Measurements from ENCODE around the gene FGD6. TPM values are rescaled to one million over a fixed set of nuclear protein-coding genes. Genes with fewer than 3 reads are reported as not detected.

The FGD6 gene
- total RNA-seq, 1 experiment from 2014 or later: 18.2 TPM

DNA sequence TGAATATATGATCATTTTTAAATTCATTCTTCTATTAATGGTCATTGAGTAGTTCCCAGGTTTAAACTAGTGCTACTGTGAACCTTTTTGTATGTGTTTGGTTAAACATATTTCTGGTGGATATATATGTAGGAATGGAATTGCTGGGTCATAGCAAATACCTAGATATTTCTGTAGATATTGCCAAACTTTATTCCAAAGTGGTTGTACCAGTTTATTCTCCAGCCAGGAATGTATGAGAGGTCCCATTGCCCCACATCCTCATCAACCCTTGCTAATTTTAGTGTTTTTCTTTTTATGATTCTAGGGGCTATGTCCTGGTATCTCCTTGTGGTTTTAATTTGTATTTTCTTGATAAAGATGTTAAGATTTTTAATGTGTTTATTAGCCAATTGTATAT lies 3.5 kb upstream of the FGD6 start:
- peaks cover 0 to 14% of the 10 kb centered on the region in 2 experiments; a peak in 1 of 4 replicates for H3K36me3 ChIP-seq (ENCODE audit: control insufficient read depth in 1 of 2, insufficient read depth in 2 of 2, low read length in 2 of 2)
- no peak overlapping the region for H3K9ac ChIP-seq (ENCODE audit: low read length)
- peaks cover 92% of the 10 kb centered on the region for H3K79me2 ChIP-seq (ENCODE audit: insufficient read depth, low read length)
- DNase-seq (ENCODE audit: low read depth, low spot score): no peak
- H3K4me2 ChIP-seq (ENCODE audit: low read length): no peak overlapping the region
- H3K27ac ChIP-seq (ENCODE audit: low read depth, low read length): no peak overlapping the region
- peaks cover 0 to 20% of the 10 kb centered on the region in 2 experiments; a peak in 2 of 4 replicates for H3K4me1 ChIP-seq (ENCODE audit: control insufficient read depth in 1 of 2, insufficient read depth in 2 of 2, low read length in 2 of 2)
- no peaks in the 10 kb centered on the region for H3K9me2 ChIP-seq (ENCODE audit: insufficient read depth)
- RAD21 ChIA-PET (ENCODE audit: low non-redundant PET in 1 of 2, low total read pairs in 2 of 2, uncharacterized antibody in 2 of 2, unreplicated experiment in 2 of 2): no interaction called here
- CTCF ChIA-PET: no interaction called here
- no peak for ATAC-seq
- TF ChIP-seq EZH2phosphoT487 (IDR thresholded peaks at IDR 0.05; ENCODE audit: borderline replicate concordance): no peak
- no peak for TF ChIP-seq EGR1 (IDR thresholded peaks at IDR 0.05; ENCODE audit: low read depth)
- TF ChIP-seq CEBPB (IDR thresholded peaks at IDR 0.05; ENCODE audit: low read depth): no peak
- no peak for TF ChIP-seq FOSL1 (IDR thresholded peaks at IDR 0.05; ENCODE audit: low read depth)
- no peak for TF ChIP-seq SP1 (IDR thresholded peaks at IDR 0.05; ENCODE audit: low read depth)
- no peak for TF ChIP-seq REST (IDR thresholded peaks at IDR 0.05; ENCODE audit: low read depth)
- no peak for TF ChIP-seq CTCF (IDR thresholded peaks at IDR 0.05 in 2 of 3, conservative IDR thresholded peaks at IDR 0.05 in 1 of 3; ENCODE audit: borderline replicate concordance in 1 of 3, insufficient read depth in 1 of 3, low read depth in 2 of 3, low read length in 2 of 3)
- TF ChIP-seq ZFX (IDR thresholded peaks at IDR 0.05): no peak
- TF ChIP-seq EZH2 (IDR thresholded peaks at IDR 0.05): no peak
- H3K27me3 ChIP-seq (ENCODE audit: insufficient read depth, low read length): no peaks in the 10 kb centered on the region
- intact Hi-C loops (cut with micrococcal nuclease): no loop called here
- BruUV-seq (replicated peaks): no TSS peak
- H2AFZ ChIP-seq (ENCODE audit: low read depth, low read length, poor library complexity, severe bottlenecking): no peak overlapping the region
- H4K20me1 ChIP-seq (ENCODE audit: insufficient read depth): no peaks in the 10 kb centered on the region
- no peaks in the 10 kb centered on the region for H3K9me3 ChIP-seq (ENCODE audit: control insufficient read depth in 1 of 2, insufficient read depth in 1 of 2, low read depth in 1 of 2, low read length in 2 of 2)
- H3K4me3 ChIP-seq (replicated peaks in 1 of 2; ENCODE audit: low read depth in 1 of 2, low read length in 2 of 2): no peak overlapping the region
- POLR2A ChIA-PET: no interaction called here
